HCT116 (cell line): Measurements from ENCODE around the gene CAPS. TPM values are rescaled to one million over a fixed set of nuclear protein-coding genes. Genes with fewer than 3 reads are reported as not detected.

Experiments
- ATAC-seq: fragments of 200-7000 bp; cut with Tn5 transposase; 2 replicates; pipeline ENCODE4 v1.9.1; 2020; ENCODE audit warnings: mild to moderate bottlenecking, moderate library complexity
- BruUV-seq: library from RNA; stranded (reverse); fragments of 400-500 nt; replicated peaks from 2 replicates; lab custom pipeline; 2021; lab: Mats Ljungman, UMichigan
- CTCF ChIA-PET: fragments of 300-600 bp; sonication (Branson Sonifier 250); formaldehyde crosslinking; loops from one replicate; lab custom pipeline; 2021; ENCODE audit warnings: antibody characterized with exemption; lab: Charles Lee
- POLR2A ChIA-PET: fragments of 300-600, 350-600 bp; sonication (Branson Sonifier 250); formaldehyde crosslinking; loops from one replicate; lab custom pipeline; 2021; ENCODE audit warnings: antibody characterized with exemption; lab: Charles Lee
- RAD21 ChIA-PET, 2 experiments: fragments of 300-600 bp; sonication (Branson Sonifier 250); formaldehyde crosslinking; loops; one replicate each; lab custom pipeline; 2023; ENCODE audit warnings: low total read pairs in 2 of 2; ENCODE audit not compliant: uncharacterized antibody in 2 of 2, unreplicated experiment in 2 of 2, low non-redundant PET in 1 of 2; lab: Charles Lee
- DNase-seq: peaks from one replicate; pipeline ENCODE4 v3.0.0-alpha.2; 2010; ENCODE audit warnings: low read depth, low spot score
- H2AFZ ChIP-seq: fragments of 200-600 bp; shearing (Covaris generic), sonication (generic); 2 replicates; pipeline ENCODE4 v1.6.1; 2017; ENCODE audit warnings: low read depth, mixed run types, mixed read lengths, antibody characterized with exemption, low read length; ENCODE audit not compliant: poor library complexity, severe bottlenecking
- H3K27ac ChIP-seq: 2 replicates; pipeline ENCODE4 v1.5.1; 2012; ENCODE audit warnings: low read depth, low read length
- H3K27me3 ChIP-seq: fragments of 200-600 bp; sonication (generic); 2 replicates; pipeline ENCODE4 v1.6.1; 2016; ENCODE audit warnings: mixed run types, low read length, mixed read lengths; ENCODE audit not compliant: insufficient read depth
- H3K36me3 ChIP-seq, 2 experiments: fragments of 200-500 bp in 1 of 2; fragments of 200-600 bp in 1 of 2; sonication (Bioruptor generic) in 1 of 2; sonication (generic) in 1 of 2; 2 replicates each; pipeline versions ENCODE4 v1.5.1 to v1.6.1; 2014 to 2016; ENCODE audit warnings: low read length in 2 of 2, inconsistent platforms in 1 of 2, mixed read lengths in 1 of 2, mixed run types in 1 of 2; ENCODE audit not compliant: insufficient read depth in 2 of 2, control insufficient read depth in 1 of 2
- H3K4me1 ChIP-seq, 2 experiments: fragments of 200-600 bp in 1 of 2; sonication (generic) in 1 of 2; 2 replicates each; pipeline versions ENCODE4 v1.5.1 to v1.6.1; 2012 to 2017; ENCODE audit warnings: low read length in 2 of 2, inconsistent platforms in 1 of 2, mild to moderate bottlenecking in 1 of 2, mixed read lengths in 1 of 2, mixed run types in 1 of 2, moderate library complexity in 1 of 2; ENCODE audit not compliant: insufficient read depth in 2 of 2, control insufficient read depth in 1 of 2
- H3K4me2 ChIP-seq: fragments of 200-600 bp; sonication (generic); 2 replicates; pipeline ENCODE4 v1.6.1; 2017; ENCODE audit warnings: mixed run types, low read length, mixed read lengths
- H3K4me3 ChIP-seq, 2 experiments: fragments of 200-600 bp in 1 of 2; sonication (generic) in 1 of 2; replicated peaks in 1 of 2; 2 replicates each; pipeline ENCODE4 v1.5.1; 2011 to 2016; ENCODE audit warnings: low read length in 2 of 2, control low read depth in 1 of 2, low read depth in 1 of 2, mild to moderate bottlenecking in 1 of 2, mixed read lengths in 1 of 2, mixed run types in 1 of 2
- H3K79me2 ChIP-seq: fragments of 200-600 bp; sonication (generic); 2 replicates; pipeline ENCODE4 v1.6.1; 2017; ENCODE audit warnings: mild to moderate bottlenecking, mixed run types, low read length, moderate library complexity, mixed read lengths; ENCODE audit not compliant: insufficient read depth
- H3K9ac ChIP-seq: fragments of 200-600 bp; sonication (generic); 2 replicates; pipeline ENCODE4 v1.6.1; 2016; ENCODE audit warnings: low read length, mixed read lengths
- H3K9me2 ChIP-seq: fragments of 200-600 bp; sonication (generic), shearing (Covaris generic); 2 replicates; pipeline ENCODE4 v1.6.1; 2017; ENCODE audit warnings: mixed run types, mild to moderate bottlenecking, moderate library complexity; ENCODE audit not compliant: insufficient read depth
- H3K9me3 ChIP-seq, 2 experiments: fragments of 200-500 bp in 1 of 2; fragments of 200-600 bp in 1 of 2; sonication (Bioruptor generic) in 1 of 2; sonication (generic) in 1 of 2; 2 replicates each; pipeline ENCODE4 v1.6.1; 2014 to 2017; ENCODE audit warnings: low read length in 2 of 2, mixed read lengths in 2 of 2, inconsistent platforms in 1 of 2, low read depth in 1 of 2, mild to moderate bottlenecking in 1 of 2, mixed run types in 1 of 2, moderate library complexity in 1 of 2; ENCODE audit not compliant: control insufficient read depth in 1 of 2, insufficient read depth in 1 of 2
- H4K20me1 ChIP-seq: fragments of 200-600 bp; sonication (generic), shearing (Covaris generic); 2 replicates; pipeline ENCODE4 v1.6.1; 2017; ENCODE audit warnings: mixed run types, mild to moderate bottlenecking, moderate library complexity; ENCODE audit not compliant: insufficient read depth
- ELF1 ChIP-seq: IDR thresholded peaks from 2 replicates; pipeline ENCODE4 v1.6.1; 2012; ENCODE audit warnings: low read depth, borderline replicate concordance
- FOSL1 ChIP-seq: IDR thresholded peaks from 2 replicates; pipeline ENCODE4 v1.6.1; 2012; ENCODE audit warnings: low read depth
- JUND ChIP-seq: IDR thresholded peaks from 2 replicates; pipeline ENCODE4 v1.6.1; 2012
- POLR2AphosphoS5 ChIP-seq: IDR thresholded peaks from 2 replicates; pipeline ENCODE4 v1.6.1; 2011; ENCODE audit warnings: mild to moderate bottlenecking, low read depth, low read length, moderate library complexity
- SP1 ChIP-seq: IDR thresholded peaks from 2 replicates; pipeline ENCODE4 v1.6.1; 2012; ENCODE audit warnings: low read depth
- SRF ChIP-seq: IDR thresholded peaks from 2 replicates; pipeline ENCODE4 v1.6.1; 2012; ENCODE audit warnings: low read depth
- ZNF274 ChIP-seq: fragments of 200-500 bp; sonication (Bioruptor generic); IDR thresholded peaks from 2 replicates; pipeline ENCODE4 v1.6.1; 2014; ENCODE audit warnings: mild to moderate bottlenecking, low read depth, low read length, inconsistent platforms
- intact Hi-C: fragments of 100-400 bp; cut with micrococcal nuclease; formaldehyde crosslinking; loops from 2 replicates; pipeline ENCODE4 v1.10.0; 2022
- total RNA-seq: library from RNA; stranded (reverse); gene quantifications from one replicate; pipeline ENCODE4 v1.2.1, GENCODE V29; 2021; ENCODE audit not compliant: unreplicated experiment
- TF ChIP-seq, protein P1 (sequence below), 3 experiments: fragments of 200-600 bp in 1 of 3; sonication (generic) in 1 of 3; IDR thresholded peaks in 2 of 3; conservative IDR thresholded peaks in 1 of 3; 2 replicates each; pipeline ENCODE4 v1.5.1; 2012 to 2017; ENCODE audit warnings: low read depth in 2 of 3, low read length in 2 of 3, antibody characterized with exemption in 1 of 3, borderline replicate concordance in 1 of 3, control low read depth in 1 of 3, mild to moderate bottlenecking in 1 of 3, mixed read lengths in 1 of 3, mixed run types in 1 of 3, moderate library complexity in 1 of 3; ENCODE audit not compliant: insufficient read depth in 1 of 3
- TF ChIP-seq, protein P2 (sequence below): IDR thresholded peaks from 2 replicates; pipeline ENCODE4 v1.6.1; 2011; ENCODE audit warnings: mild to moderate bottlenecking, low read length, moderate library complexity; ENCODE audit not compliant: insufficient replicate concordance; ENCODE audit errors: extremely low read depth

The CAPS gene
- total RNA-seq, 1 experiment from 2014 or later: 2.5 TPM

DNA sequence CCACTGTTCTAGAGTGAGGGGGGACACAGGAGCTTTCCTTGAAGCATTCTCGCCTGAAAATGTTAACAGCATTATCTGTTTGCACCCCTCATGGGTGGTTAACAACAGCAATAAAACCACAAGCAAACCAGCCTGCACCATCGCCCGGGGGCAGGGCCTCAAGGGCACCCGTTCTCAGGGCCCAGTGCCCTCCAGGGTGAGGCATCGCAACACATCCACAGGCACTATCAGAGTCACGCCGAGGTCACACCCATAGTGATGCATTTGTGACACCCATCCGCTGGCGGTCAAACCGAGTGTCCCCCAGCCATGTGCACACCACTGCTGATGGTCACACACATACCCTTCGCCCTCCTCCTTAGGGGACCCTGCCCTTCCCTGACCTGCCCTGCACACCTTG is 48.3 kb upstream of the CAPS start:
- H3K9ac ChIP-seq: no peak overlapping the region
- no peaks in the 10 kb centered on the region for H3K9me2 ChIP-seq
- no peaks in the 10 kb centered on the region; a peak in 1 of 4 replicates for H3K4me1 ChIP-seq
- no peaks in the 10 kb centered on the region for H4K20me1 ChIP-seq
- no peak overlapping the region for H3K27ac ChIP-seq
- no peaks in the 10 kb centered on the region for H3K36me3 ChIP-seq
- H3K4me3 ChIP-seq: no peak overlapping the region
- DNase-seq (no peak), ATAC-seq (no peak)
- POLR2A ChIA-PET: no interaction called here
- RAD21 ChIA-PET: no interaction called here
- CTCF ChIA-PET: no interaction called here
- no peak overlapping the region for H3K4me2 ChIP-seq
- no peaks in the 10 kb centered on the region for H3K9me3 ChIP-seq
- intact Hi-C loops: no loop called here
- H2AFZ ChIP-seq: no peak overlapping the region
- H3K79me2 ChIP-seq: no peaks in the 10 kb centered on the region
- BruUV-seq: no TSS peak
- H3K27me3 ChIP-seq: no peaks in the 10 kb centered on the region
- TF ChIP-seq FOSL1: no peak
- no peak for TF ChIP-seq POLR2AphosphoS5

DNA sequence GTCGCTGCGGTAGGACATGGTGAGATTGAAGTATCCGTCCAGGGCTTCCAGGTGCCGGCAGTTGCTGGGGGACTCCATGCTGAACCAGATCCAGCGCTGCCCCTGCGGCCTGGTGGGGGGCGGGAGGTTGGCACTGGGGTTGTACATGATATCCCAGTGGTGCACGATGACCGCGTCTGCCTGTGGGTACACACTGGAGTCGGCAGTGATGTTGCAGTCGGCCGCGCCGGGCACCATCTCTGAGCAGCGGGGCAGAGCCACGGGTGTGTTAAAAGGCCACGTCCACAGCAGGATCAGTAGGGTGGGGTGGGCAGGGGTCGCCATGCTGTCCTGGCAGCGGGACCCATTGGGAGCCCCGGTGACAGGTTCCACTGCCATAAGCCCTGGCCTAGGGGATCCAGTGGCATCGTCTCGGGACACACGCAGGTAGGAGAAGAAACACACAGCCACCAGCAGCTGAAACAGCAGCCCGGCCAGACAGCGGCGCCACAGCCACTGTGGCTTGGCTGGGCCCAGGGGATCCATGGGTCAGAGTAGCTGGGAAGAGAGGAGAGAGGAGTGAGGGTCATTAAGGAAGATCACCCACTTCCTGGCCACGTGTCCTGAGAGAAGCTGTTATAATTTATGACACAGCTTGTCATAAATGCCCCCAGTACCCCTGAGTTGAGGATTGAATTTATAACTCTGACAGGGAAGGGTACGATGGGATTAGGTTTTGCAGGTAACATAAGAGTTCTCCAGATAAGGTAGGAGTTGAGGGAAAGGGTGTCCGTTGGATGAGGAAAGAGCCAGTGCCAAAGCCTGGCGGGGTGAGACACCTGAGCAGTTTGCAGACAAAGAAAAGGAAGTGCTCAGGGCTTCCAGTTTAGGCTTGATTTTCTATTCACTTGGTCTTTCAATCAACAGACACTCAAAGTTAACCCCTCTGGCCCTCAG is 46.6 kb upstream of the CAPS start:
- H4K20me1 ChIP-seq: no peaks in the 10 kb centered on the region
- H2AFZ ChIP-seq: no peak overlapping the region
- H3K9ac ChIP-seq: no peak overlapping the region
- intact Hi-C loops: no loop called here
- no peak for DNase-seq
- H3K27ac ChIP-seq: no peak overlapping the region
- H3K79me2 ChIP-seq: no peaks in the 10 kb centered on the region
- RAD21 ChIA-PET: no interaction called here
- no peak overlapping the region for H3K4me2 ChIP-seq
- no TSS peak for BruUV-seq
- CTCF ChIA-PET: no interaction called here
- H3K9me3 ChIP-seq: no peaks in the 10 kb centered on the region
- POLR2A ChIA-PET: no interaction called here
- TF ChIP-seq ELF1 (no peak), SP1 (no peak), ZNF274 (no peak), SRF (no peak), JUND (no peak), FOSL1 (no peak)
- TF ChIP-seq, protein P1, sequence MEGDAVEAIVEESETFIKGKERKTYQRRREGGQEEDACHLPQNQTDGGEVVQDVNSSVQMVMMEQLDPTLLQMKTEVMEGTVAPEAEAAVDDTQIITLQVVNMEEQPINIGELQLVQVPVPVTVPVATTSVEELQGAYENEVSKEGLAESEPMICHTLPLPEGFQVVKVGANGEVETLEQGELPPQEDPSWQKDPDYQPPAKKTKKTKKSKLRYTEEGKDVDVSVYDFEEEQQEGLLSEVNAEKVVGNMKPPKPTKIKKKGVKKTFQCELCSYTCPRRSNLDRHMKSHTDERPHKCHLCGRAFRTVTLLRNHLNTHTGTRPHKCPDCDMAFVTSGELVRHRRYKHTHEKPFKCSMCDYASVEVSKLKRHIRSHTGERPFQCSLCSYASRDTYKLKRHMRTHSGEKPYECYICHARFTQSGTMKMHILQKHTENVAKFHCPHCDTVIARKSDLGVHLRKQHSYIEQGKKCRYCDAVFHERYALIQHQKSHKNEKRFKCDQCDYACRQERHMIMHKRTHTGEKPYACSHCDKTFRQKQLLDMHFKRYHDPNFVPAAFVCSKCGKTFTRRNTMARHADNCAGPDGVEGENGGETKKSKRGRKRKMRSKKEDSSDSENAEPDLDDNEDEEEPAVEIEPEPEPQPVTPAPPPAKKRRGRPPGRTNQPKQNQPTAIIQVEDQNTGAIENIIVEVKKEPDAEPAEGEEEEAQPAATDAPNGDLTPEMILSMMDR (IDR thresholded peaks at IDR 0.05 in 2 of 3, conservative IDR thresholded peaks at IDR 0.05 in 1 of 3; ENCODE audit: borderline replicate concordance in 1 of 3, insufficient read depth in 1 of 3, low read depth in 2 of 3, low read length in 2 of 3): no peak
- TF ChIP-seq, protein P2, sequence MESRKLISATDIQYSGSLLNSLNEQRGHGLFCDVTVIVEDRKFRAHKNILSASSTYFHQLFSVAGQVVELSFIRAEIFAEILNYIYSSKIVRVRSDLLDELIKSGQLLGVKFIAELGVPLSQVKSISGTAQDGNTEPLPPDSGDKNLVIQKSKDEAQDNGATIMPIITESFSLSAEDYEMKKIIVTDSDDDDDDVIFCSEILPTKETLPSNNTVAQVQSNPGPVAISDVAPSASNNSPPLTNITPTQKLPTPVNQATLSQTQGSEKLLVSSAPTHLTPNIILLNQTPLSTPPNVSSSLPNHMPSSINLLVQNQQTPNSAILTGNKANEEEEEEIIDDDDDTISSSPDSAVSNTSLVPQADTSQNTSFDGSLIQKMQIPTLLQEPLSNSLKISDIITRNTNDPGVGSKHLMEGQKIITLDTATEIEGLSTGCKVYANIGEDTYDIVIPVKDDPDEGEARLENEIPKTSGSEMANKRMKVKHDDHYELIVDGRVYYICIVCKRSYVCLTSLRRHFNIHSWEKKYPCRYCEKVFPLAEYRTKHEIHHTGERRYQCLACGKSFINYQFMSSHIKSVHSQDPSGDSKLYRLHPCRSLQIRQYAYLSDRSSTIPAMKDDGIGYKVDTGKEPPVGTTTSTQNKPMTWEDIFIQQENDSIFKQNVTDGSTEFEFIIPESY: no peak
- H3K36me3 ChIP-seq: no peaks in the 10 kb centered on the region
- H3K4me3 ChIP-seq: no peak overlapping the region
- no peaks in the 10 kb centered on the region for H3K4me1 ChIP-seq
- H3K27me3 ChIP-seq: no peaks in the 10 kb centered on the region
- no peaks in the 10 kb centered on the region for H3K9me2 ChIP-seq
- no peak for ATAC-seq
